HG03342 (cell line): Measurements from ENCODE around the gene SH3GLB1.
A peak's percentile ranks its signal among the peaks of the same experiment; 100 is the strongest.
"Not testable (repeated sequence)": the region's sequence is repeated elsewhere in the genome, so short reads cannot be mapped to it uniquely, and the experiment has no call there.

Experiments
- ATAC-seq: cut with Tn5 transposase; IDR thresholded peaks from one replicate; pipeline ENCODE4 v1.9.1; 2021; ENCODE audit warnings: mild to moderate bottlenecking, moderate library complexity; ENCODE audit not compliant: unreplicated experiment

The SH3GLB1 gene

DNA sequence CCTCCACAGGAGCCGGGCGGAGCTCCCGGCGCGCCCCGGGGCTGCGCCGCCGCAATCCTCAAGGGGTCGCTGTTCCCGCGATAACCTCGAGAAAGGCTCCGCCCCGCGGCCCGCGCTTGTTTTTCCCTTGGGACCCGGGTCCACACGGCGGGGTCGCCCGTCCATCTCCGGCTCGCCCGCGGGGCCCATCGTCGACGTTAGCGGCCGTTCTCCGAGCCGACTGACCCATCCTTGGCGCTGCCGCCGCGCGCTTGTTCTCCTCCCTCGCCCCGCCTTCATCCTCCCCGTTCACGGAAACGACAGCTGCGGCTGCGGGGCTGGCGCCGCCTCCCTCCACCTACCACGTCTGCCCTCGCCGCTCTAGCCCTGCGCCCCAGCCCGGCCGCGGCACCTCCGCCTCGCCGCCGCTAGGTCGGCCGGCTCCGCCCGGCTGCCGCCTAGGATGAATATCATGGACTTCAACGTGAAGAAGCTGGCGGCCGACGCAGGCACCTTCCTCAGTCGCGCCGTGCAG is at the start of gene SH3GLB1:
SH3GLB1 (plus strand) TSS at position 119 of the 514 bp plus-strand sequence; CDS start at position 443, 324 bp downstream.
- peak; percentile 87 for ATAC-seq

DNA sequence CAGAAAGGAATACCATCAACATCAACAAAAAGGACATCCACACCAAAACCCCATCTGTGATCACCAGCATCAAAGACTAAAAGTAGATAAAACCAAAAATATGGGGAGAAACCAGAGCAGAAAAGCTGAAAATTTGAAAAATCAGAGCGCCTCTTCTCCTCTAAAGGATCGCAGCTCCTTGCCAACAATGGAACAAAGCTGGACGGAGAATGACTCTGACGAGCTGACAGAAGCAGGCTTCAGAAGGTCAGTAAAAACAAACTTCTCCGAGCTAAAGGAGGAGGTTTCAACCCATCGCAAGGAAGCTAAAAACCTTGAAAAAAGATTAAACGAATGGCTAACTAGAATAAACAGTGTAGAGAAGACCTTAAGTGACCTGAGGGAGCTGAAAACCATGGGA is 46.0 kb upstream of the SH3GLB1 start:
- not testable (repeated sequence) for ATAC-seq

- no peak for ATAC-seq
These were observed 38.0 kb upstream of the SH3GLB1 start for GRCh38 chr1:86666368-86666767.

DNA sequence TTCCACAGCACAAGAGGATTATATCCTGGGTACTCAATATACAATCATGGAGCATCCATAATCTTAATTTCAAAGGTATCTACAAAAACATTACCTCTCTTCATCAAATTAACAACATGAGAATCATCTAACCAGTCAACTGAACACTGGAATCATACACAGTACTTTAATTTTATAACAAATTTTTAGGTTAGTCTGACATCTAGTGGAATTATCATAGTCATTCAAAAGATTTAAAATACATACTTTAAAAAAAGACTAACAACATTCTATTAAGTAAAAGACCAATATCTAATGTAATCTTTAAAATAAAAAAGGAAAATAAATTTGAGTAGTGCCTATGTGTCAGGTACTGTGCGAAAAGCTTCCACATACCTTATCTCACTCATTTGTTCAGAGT is 16.8 kb upstream of the SH3GLB1 start:
- ATAC-seq = no peak

- ATAC-seq = no peak
These were observed 11.7 kb upstream of the SH3GLB1 start for GRCh38 chr1:86692641-86693040.

GRCh38 chr1:86695400-86695799 is 9.0 kb upstream of the SH3GLB1 start:
- no peak for ATAC-seq

- ATAC-seq = no peak
These were observed 7.9 kb upstream of the SH3GLB1 start for GRCh38 chr1:86696522-86696921.

GRCh38 chr1:86699186-86699585 is 5.2 kb upstream of the SH3GLB1 start:
- ATAC-seq = no peak

DNA sequence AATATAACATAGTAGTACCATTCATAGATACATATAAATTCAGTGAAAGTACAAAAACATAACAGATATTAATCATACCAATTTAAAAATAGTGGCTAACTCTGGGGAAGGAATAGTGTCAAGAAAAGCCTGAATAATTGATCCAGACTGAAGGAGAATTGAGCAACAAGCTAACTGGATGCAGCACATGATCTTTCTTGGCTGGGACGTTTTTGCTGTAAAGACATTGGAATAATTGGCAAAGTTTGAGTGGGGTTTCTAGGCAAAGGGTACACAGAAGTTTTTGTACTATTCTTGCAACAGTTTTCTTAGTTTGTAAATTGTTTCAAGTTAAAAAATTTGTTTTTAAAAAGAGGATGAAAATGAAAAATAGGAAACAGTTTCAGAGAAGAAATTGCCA is 2.6 kb upstream of the SH3GLB1 start:
- no peak for ATAC-seq

GRCh38 chr1:86702954-86703494 is 1.4 kb upstream of the SH3GLB1 start:
- ATAC-seq = not testable (repeated sequence)

DNA sequence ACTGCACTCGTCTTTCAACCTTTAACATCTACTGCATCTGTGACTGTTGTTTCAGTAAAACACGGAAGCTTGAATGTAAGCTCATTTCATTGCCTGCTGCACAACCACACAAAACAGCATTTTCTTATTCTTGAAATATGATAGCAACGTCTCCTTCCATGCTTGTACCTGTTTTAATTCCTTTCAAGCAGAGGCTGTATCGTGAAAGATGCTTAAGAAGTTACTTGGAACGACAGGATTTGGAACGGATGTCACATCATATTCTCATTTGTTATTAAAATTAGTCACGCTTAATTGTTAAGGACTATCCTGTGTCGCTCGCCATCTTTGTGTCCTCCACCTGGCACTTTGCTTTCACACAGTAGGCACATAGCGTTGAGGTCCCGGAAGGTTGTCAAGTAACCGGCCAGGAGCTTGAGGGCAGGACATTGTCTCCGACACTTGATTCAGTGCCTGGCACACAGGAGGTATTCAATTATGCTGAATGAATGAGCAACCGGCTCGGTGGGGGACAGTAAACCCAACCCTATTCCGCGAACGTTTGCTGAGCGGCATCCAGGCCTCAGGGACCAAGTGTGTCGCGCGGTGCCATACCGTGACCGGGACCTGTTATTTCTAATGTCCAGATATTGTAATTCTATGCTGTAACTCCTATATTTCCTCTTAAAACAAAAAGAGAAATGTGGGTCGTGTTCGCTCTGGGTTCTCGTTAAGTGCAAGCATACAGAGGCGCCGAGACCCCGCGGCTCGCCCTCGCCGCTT is 499 bp upstream of the SH3GLB1 start:
- peak; percentile 29 for ATAC-seq

- ATAC-seq = peak; percentile 23
These were observed 742 bp downstream of the SH3GLB1 start for GRCh38 chr1:86704972-86705664.

GRCh38 chr1:86705665-86705985 is 1.2 kb downstream of the SH3GLB1 start:
- no peak for ATAC-seq

- no peak for ATAC-seq
These were observed 1.8 kb downstream of the SH3GLB1 start for GRCh38 chr1:86706018-86706635.

- no peak for ATAC-seq
These were observed 4.5 kb downstream of the SH3GLB1 start for GRCh38 chr1:86708920-86709319.

DNA sequence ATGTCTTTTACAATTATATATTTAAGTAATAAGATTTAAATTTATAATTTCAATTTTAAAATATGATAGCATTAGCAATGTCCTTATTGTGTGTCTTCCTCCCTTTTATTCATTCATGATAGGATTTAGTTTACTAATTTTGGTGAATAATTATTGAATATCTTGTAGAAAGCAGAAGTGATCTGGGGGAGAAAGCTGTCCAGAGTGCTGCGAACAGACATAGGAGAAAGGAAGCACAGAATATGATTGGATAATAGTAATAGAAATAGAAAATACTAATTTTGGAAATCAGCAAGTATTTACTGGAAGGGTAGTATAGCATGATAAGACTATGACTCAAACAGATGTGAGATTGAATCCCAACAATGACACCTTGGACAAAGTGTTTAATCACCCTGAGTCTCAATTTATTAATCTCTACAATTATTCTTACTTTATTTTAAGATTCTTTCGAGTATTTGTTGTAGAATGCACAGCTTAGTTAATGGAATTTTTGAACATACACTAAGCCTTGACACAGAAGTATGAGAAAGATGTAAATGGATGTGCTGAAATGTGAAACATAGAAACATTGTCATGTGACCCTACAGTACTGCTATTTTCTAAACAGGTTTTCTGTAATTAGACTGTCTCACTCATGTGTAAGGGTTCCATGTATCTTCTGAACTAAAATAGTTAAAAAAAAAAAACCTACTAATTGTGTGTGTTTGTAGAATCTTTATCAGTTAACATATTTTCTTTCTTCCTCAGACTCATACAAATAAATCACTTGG is 7.9 kb downstream of the SH3GLB1 start:
- no peak for ATAC-seq

DNA sequence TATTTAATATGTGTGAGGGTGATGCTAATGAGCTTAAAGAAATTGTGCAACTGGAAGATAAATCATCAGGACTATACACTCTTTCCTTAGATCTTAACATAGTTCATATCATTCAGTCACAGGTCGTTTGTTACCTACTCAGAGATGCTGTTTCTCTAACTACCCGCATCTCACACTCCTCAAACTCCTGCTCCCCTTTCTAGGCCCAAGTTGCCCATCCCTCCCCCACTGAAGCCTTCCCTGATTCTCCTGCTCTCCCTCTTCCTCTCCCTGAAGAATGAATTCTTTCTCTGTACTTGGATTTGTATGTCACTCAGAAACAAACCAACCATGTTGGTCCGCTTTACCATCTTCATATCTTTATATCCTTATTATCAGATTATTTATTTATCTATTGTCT is 9.1 kb downstream of the SH3GLB1 start:
- ATAC-seq = no peak

DNA sequence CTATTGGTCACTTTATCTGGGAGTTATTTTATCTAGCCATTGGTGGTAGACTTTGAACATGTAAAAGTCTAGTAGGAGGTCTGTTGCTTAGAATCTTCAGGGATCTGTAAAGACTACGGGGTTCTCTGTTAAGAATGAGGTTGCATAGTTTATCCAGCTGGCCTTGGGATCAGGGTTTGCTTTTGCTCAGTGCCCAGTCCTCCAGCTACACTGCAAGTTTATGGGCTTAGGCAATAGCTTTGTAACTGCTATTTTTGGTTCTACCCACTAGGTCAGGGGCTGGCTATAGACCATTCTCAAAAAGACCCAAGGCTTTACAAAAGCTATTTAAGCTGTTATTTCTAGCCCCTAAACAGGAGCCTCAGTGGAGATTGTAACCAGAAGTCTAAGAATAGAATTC is 9.8 kb downstream of the SH3GLB1 start:
- no peak for ATAC-seq

- no peak for ATAC-seq
These were observed 10.3 kb downstream of the SH3GLB1 start for GRCh38 chr1:86714561-86715244.

DNA sequence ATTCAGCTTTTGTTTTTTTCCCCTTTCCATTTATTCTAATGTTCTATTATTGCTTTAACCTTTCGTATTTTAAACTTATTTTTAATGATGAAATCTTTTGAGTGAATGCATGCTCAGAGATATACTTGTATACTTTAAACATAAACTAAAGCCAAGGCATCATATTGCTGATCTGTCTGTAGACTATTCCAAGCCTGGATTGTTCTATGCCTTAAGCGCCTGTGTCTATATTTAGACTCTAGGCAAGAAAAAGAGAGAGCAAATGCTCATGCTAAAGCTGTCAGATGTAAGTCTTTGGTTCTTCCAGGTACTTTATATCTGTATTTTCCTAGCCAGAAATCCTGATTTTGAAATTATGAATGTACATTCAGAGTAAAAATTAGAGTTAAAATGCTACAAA is 14.4 kb downstream of the SH3GLB1 start:
- ATAC-seq = no peak
